WERI-Rb-1 (cell line): Measurements from ENCODE around the gene ADAM12.

Experiments
- DNase-seq: peaks from one replicate; pipeline ENCODE4 v3.0.0-alpha.2; 2020
- H3K27ac ChIP-seq: fragments of 250-450 bp; sonication (Bioruptor Pico); 2 replicates; pipeline ENCODE4 v1.5.1; 2020; ENCODE audit warnings: mild to moderate bottlenecking, moderate library complexity
- H3K27me3 ChIP-seq: fragments of 250-450 bp; sonication (Bioruptor Pico); 2 replicates; pipeline ENCODE4 v1.5.1; 2021; ENCODE audit warnings: mild to moderate bottlenecking, low read depth, moderate library complexity; ENCODE audit not compliant: insufficient read depth, severe bottlenecking
- H3K36me3 ChIP-seq: fragments of 250-450 bp; sonication (Bioruptor Pico); 2 replicates; pipeline ENCODE4 v1.5.1; 2020; ENCODE audit warnings: mild to moderate bottlenecking, moderate library complexity
- H3K4me3 ChIP-seq: 2 replicates; pipeline ENCODE4 v1.5.1; 2011; ENCODE audit warnings: low read depth, mild to moderate bottlenecking, control low read depth, low read length
- H3K9me3 ChIP-seq: fragments of 250-450 bp; sonication (Bioruptor Pico); 2 replicates; pipeline ENCODE4 v1.5.1; 2021; ENCODE audit warnings: mild to moderate bottlenecking, moderate library complexity; ENCODE audit not compliant: severe bottlenecking
- TF ChIP-seq, protein P1 (sequence below): IDR thresholded peaks from 2 replicates; pipeline ENCODE4 v1.5.1; 2011; ENCODE audit warnings: low read depth, mild to moderate bottlenecking, control low read depth, inconsistent platforms, low read length

Gene ADAM12

GRCh38 chr10:126131341-126131740, 256.9 kb downstream of the ADAM12 start:
- Histone ChIP-seq H3K4me3 (no peak overlapping the region), H3K27ac (no peak overlapping the region), H3K36me3 (no peaks in the 10 kb centered on the region), H3K27me3 (no peaks in the 10 kb centered on the region), H3K9me3 (no peaks in the 10 kb centered on the region)
- DNase-seq: peak; percentile 31
- TF ChIP-seq, protein P1, sequence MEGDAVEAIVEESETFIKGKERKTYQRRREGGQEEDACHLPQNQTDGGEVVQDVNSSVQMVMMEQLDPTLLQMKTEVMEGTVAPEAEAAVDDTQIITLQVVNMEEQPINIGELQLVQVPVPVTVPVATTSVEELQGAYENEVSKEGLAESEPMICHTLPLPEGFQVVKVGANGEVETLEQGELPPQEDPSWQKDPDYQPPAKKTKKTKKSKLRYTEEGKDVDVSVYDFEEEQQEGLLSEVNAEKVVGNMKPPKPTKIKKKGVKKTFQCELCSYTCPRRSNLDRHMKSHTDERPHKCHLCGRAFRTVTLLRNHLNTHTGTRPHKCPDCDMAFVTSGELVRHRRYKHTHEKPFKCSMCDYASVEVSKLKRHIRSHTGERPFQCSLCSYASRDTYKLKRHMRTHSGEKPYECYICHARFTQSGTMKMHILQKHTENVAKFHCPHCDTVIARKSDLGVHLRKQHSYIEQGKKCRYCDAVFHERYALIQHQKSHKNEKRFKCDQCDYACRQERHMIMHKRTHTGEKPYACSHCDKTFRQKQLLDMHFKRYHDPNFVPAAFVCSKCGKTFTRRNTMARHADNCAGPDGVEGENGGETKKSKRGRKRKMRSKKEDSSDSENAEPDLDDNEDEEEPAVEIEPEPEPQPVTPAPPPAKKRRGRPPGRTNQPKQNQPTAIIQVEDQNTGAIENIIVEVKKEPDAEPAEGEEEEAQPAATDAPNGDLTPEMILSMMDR: no peak

- Histone ChIP-seq H3K9me3 (no peaks in the 10 kb centered on the region), H3K36me3 (no peaks in the 10 kb centered on the region), H3K27me3 (no peaks in the 10 kb centered on the region), H3K27ac (no peak overlapping the region), H3K4me3 (no peak overlapping the region)
- no peak for DNase-seq
- TF ChIP-seq, protein P1: no peak
Observed at GRCh38 chr10:126130271-126130710, 258.0 kb downstream of the ADAM12 start.

- Histone ChIP-seq H3K4me3 (no peak overlapping the region), H3K36me3 (no peaks in the 10 kb centered on the region), H3K9me3 (no peaks in the 10 kb centered on the region), H3K27me3 (no peaks in the 10 kb centered on the region), H3K27ac (no peak overlapping the region)
- DNase-seq: no peak
- TF ChIP-seq, protein P1: no peak
Observed at GRCh38 chr10:126129026-126129425, 259.3 kb downstream of the ADAM12 start.

GRCh38 chr10:126128581-126128980, 259.7 kb downstream of the ADAM12 start:
- Histone ChIP-seq H3K27ac (no peak overlapping the region), H3K27me3 (no peaks in the 10 kb centered on the region), H3K36me3 (no peaks in the 10 kb centered on the region), H3K9me3 (no peaks in the 10 kb centered on the region), H3K4me3 (no peak overlapping the region)
- TF ChIP-seq, protein P1: no peak
- DNase-seq: no peak

DNA sequence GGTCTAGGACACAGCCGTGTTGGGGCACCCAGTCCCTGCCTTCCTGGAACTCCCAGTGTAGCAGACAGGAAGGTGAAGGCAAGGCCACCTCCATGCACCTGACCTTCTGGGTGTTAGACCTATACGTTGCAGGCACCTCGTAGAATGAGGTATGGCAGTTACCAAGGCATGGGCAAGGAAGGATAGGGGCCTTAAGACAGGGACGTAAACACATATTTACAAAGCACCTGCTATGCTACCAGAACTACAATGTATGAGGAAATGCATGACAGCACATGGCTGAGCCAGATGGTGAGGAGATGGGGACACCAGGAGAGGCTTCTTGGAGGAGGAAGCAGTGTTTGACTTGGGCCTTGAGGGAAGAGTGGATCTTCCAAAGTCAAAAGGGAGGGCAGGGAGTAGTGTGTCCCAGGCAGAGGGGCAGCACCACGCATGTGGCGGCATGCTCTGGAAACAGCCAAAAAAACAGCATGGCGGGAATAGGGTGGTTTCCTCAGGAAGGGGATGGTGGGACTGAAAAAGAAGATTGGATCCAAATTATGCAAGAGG, 260.7 kb downstream of the ADAM12 start:
- TF ChIP-seq, protein P1: no peak
- Histone ChIP-seq H3K9me3 (no peaks in the 10 kb centered on the region), H3K27ac (no peak overlapping the region), H3K4me3 (no peak overlapping the region), H3K27me3 (no peaks in the 10 kb centered on the region), H3K36me3 (no peaks in the 10 kb centered on the region)
- no peak for DNase-seq

- no peak for DNase-seq
- Histone ChIP-seq H3K36me3 (no peaks in the 10 kb centered on the region), H3K9me3 (no peaks in the 10 kb centered on the region), H3K27me3 (no peaks in the 10 kb centered on the region), H3K27ac (no peak overlapping the region), H3K4me3 (no peak overlapping the region)
- TF ChIP-seq, protein P1: no peak
Observed at GRCh38 chr10:126126866-126127265, 261.4 kb downstream of the ADAM12 start.
